Activated CD8-positive, alpha-beta T cell treated with anti-CD3 and anti-CD28 coated beads for 36 hours (primary cell): ENCODE results near the gene RPL22L1. TPM values are rescaled to one million over a fixed set of nuclear protein-coding genes. Genes with fewer than 3 reads are reported as not detected.
"Not testable (repeated sequence)": the region's sequence is repeated elsewhere in the genome, so short reads cannot be mapped to it uniquely, and the experiment has no call there.

Experiments used
- ATAC-seq: fragments of 200-7000 bp; cut with Tn5 transposase; one replicate; pipeline ENCODE4 v1.10.0; 2021; ENCODE audit warnings: mild to moderate bottlenecking, moderate library complexity
- CTCF ChIA-PET: fragments of 350-600 bp; sonication (Branson Sonifier 250); formaldehyde crosslinking; loops from one replicate; lab custom pipeline; 2021; ENCODE audit warnings: antibody characterized with exemption; lab: Charles Lee
- POLR2A ChIA-PET: fragments of 350-600 bp; sonication (Branson Sonifier 250); formaldehyde crosslinking; loops from one replicate; lab custom pipeline; 2021; ENCODE audit warnings: antibody characterized with exemption; lab: Charles Lee
- DNase-seq: peaks from one replicate; pipeline ENCODE4 v3.0.0-alpha.2; 2020
- H3K27ac Mint-ChIP-seq: one replicate; pipeline ENCODE4 v1.8.0; 2021; ENCODE audit warnings: mild to moderate bottlenecking, mixed read lengths
- H3K27me3 Mint-ChIP-seq: one replicate; pipeline ENCODE4 v1.8.0; 2021; ENCODE audit warnings: mixed read lengths
- H3K36me3 Mint-ChIP-seq: one replicate; pipeline ENCODE4 v1.8.0; 2021; ENCODE audit warnings: low read depth, mixed read lengths
- H3K4me1 Mint-ChIP-seq: one replicate; pipeline ENCODE4 v1.8.0; 2021; ENCODE audit warnings: low read depth, mixed read lengths
- H3K4me3 Mint-ChIP-seq: one replicate; pipeline ENCODE4 v1.8.0; 2021; ENCODE audit warnings: mild to moderate bottlenecking, moderate library complexity, mixed read lengths
- H3K9me3 Mint-ChIP-seq: one replicate; pipeline ENCODE4 v1.8.0; 2021; ENCODE audit warnings: mixed read lengths
- intact Hi-C: fragments of 100-400 bp; cut with micrococcal nuclease; formaldehyde crosslinking; loops from one replicate; pipeline ENCODE4 v1.10.0; 2022
- total RNA-seq, 2 experiments: library from RNA; stranded (reverse); gene quantifications; one replicate each; pipeline ENCODE4 v1.2.3, GENCODE V29; 2021
- TF ChIP-seq, protein P1 (sequence below): fragments of 200-600 bp; IDR thresholded peaks from one replicate; pipeline ENCODE4 v1.8.0; 2022; ENCODE audit warnings: antibody characterized with exemption, mild to moderate bottlenecking

The RPL22L1 gene
- total RNA-seq, 2 experiments from 2014 or later = 421 to 453 TPM

GRCh38 chr3:170830580-170830979 lies 39.4 kb downstream of the RPL22L1 start:
- Mint-ChIP-seq H3K27ac (no peak overlapping the region), H3K36me3 (no peaks in the 10 kb centered on the region), H3K4me1 (peaks cover 9% of the 10 kb centered on the region), H3K27me3 (peaks cover 30% of the 10 kb centered on the region), H3K9me3 (no peaks in the 10 kb centered on the region), H3K4me3 (no peak overlapping the region)
- ChIA-PET POLR2A (no interaction called here), CTCF (no interaction called here)
- DNase-seq (no peak), ATAC-seq (no peak)
- TF ChIP-seq, protein P1, sequence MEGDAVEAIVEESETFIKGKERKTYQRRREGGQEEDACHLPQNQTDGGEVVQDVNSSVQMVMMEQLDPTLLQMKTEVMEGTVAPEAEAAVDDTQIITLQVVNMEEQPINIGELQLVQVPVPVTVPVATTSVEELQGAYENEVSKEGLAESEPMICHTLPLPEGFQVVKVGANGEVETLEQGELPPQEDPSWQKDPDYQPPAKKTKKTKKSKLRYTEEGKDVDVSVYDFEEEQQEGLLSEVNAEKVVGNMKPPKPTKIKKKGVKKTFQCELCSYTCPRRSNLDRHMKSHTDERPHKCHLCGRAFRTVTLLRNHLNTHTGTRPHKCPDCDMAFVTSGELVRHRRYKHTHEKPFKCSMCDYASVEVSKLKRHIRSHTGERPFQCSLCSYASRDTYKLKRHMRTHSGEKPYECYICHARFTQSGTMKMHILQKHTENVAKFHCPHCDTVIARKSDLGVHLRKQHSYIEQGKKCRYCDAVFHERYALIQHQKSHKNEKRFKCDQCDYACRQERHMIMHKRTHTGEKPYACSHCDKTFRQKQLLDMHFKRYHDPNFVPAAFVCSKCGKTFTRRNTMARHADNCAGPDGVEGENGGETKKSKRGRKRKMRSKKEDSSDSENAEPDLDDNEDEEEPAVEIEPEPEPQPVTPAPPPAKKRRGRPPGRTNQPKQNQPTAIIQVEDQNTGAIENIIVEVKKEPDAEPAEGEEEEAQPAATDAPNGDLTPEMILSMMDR = no peak
- intact Hi-C loops = no loop called here

DNA sequence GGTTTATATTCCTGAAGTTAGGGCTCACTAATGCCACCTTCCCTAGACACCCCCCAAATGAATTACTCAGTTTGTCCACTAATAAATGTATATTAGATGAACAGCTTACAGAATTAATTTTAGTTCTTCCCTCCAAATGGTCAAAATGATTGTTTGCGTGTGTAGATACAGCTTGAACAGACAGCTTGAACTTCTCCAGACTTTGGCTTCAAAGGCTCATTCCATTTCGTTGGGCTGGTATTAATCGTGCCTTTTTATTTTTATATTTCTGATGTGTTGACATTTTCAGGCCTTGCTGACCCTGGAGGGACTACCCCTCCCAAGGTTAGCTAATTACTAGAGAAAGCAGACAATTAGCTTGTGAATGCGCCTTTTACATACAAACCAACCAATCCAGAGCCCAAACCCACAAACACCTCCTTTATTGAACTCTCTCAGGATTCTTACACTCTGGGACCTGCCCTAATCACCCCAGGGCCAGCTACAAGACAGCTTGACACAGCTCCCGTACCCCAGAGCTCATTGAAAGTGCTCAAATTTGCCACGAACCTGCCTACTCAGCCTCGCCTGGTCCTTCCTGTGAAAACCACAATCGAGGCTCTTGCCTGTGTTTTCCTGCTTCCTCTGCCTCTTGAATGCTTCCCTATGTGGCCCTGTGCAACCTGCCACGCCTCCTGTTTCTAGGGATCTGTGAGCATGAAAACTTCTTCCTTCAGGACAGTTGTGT lies 40.3 kb downstream of the RPL22L1 start:
- TF ChIP-seq, protein P1 = no peak
- intact Hi-C loops = no loop called here
- Mint-ChIP-seq H3K36me3 (no peaks in the 10 kb centered on the region), H3K4me3 (no peak overlapping the region), H3K4me1 (peaks cover 9% of the 10 kb centered on the region), H3K27ac (no peak overlapping the region), H3K27me3 (peaks cover 26% of the 10 kb centered on the region), H3K9me3 (no peaks in the 10 kb centered on the region)
- POLR2A ChIA-PET = no interaction called here
- no peak for DNase-seq
- ATAC-seq = no peak
- CTCF ChIA-PET = interaction anchor here (1.4 to 4.2 kb wide), 2 partner anchors 17 to 26 kb away, joined by 4 to 31 read pairs; no protein-coding TSS in a partner anchor

DNA sequence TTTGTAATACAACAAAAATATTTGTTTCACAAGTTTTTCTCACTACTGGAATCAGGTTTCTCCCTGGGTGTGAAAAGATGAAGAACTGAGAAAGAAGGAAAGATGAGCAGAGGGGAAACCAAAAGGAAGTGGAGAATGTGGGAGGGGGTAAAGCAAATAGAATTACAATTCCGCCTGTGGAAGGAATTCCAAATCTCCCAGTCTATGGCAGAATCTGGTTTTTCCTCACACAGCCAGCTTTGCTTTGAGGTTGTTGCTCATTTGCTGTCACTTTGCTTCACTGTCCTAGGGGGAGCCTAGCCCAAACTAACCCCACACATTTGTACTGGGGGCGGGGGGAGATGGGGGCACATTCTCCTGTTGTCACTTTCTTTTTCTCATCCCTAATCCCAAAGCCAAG lies 43.9 kb downstream of the RPL22L1 start:
- DNase-seq (no peak), ATAC-seq (no peak)
- CTCF ChIA-PET = interaction anchor here (1.0 to 4.2 kb wide), 2 partner anchors 14 to 412 kb away, joined by 3 to 31 read pairs; no protein-coding TSS in a partner anchor
- intact Hi-C loops = no loop called here
- Mint-ChIP-seq H3K9me3 (no peaks in the 10 kb centered on the region), H3K36me3 (no peaks in the 10 kb centered on the region), H3K4me3 (no peak overlapping the region), H3K27ac (no peak overlapping the region), H3K4me1 (peaks cover 9% of the 10 kb centered on the region), H3K27me3 (peaks cover 23% of the 10 kb centered on the region)
- POLR2A ChIA-PET = no interaction called here
- TF ChIP-seq, protein P1 = no peak

- H3K4me1 Mint-ChIP-seq, ATAC-seq, H3K36me3 Mint-ChIP-seq, intact Hi-C loops, H3K4me3 Mint-ChIP-seq, H3K27ac Mint-ChIP-seq, DNase-seq, H3K9me3 Mint-ChIP-seq: not testable (repeated sequence)
- POLR2A ChIA-PET = interaction anchor here (0.6 kb wide), 1 partner anchor 523 kb away, joined by 3 read pairs; no protein-coding TSS in a partner anchor
- CTCF ChIA-PET = interaction anchor here (1.1 kb wide), 1 partner anchor 12 kb away, joined by 7 read pairs; no protein-coding TSS in a partner anchor
- H3K27me3 Mint-ChIP-seq = peaks cover 16% of the 10 kb centered on the region
Observed at GRCh38 chr3:170823562-170823961, 46.4 kb downstream of the RPL22L1 start.

DNA sequence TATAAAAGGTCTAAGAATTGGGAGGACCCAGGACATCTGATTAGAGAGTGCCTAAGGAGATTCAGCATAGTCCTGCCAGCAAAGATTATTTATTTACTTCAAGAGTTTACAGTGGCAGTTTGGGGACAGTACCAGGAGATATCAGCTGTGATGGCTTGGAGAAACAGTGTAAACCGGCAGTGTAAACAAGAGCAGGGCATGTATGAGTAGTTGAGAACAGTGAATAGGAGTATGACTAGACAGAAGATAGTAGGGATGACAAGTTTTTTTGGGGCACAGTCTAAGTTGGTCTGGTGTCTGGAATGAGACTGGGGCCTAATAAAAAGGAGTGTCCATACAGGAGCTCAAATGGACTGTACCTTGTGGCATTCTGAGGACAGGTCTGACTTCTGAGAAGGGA lies 51.7 kb downstream of the RPL22L1 start:
- POLR2A ChIA-PET = interaction anchor here (0.6 kb wide), 1 partner anchor 386 kb away, joined by 3 read pairs; no protein-coding TSS in a partner anchor
- DNase-seq, H3K27me3 Mint-ChIP-seq: not testable (repeated sequence)

DNA sequence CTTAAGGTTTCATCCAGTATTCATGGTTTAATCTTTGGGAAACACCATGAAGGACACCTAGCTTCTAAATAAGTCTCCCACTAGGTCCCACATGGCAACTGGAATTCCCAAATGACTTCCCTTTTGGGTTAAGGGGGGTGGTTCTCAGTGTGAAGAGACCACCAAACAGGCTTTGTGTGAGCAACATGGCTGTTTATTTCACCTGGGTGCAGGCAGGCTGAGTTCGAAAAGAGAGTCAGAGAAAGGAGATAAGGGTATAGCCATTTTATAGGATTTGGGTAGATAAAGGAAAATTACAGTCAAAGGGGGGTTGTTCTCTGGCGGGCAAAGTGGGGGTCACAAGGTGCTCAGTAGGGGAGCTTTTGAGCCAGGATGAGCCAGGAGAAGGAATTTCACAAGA lies 52.5 kb downstream of the RPL22L1 start:
- H3K4me3 Mint-ChIP-seq, POLR2A ChIA-PET, DNase-seq, H3K4me1 Mint-ChIP-seq, H3K27me3 Mint-ChIP-seq, H3K27ac Mint-ChIP-seq, ATAC-seq, H3K9me3 Mint-ChIP-seq, H3K36me3 Mint-ChIP-seq, intact Hi-C loops: not testable (repeated sequence)
- CTCF ChIA-PET = interaction anchor here (0.8 to 1.4 kb wide), 2 partner anchors 14 to 404 kb away, joined by 3 to 8 read pairs; no protein-coding TSS in a partner anchor

More for the DNA sequence above, 51.7 kb downstream of the RPL22L1 start:
- intact Hi-C loops, H3K36me3 Mint-ChIP-seq, CTCF ChIA-PET, ATAC-seq, H3K4me1 Mint-ChIP-seq, H3K9me3 Mint-ChIP-seq, H3K27ac Mint-ChIP-seq, H3K4me3 Mint-ChIP-seq: not testable (repeated sequence)
